SK-N-SH treated with all-trans-retinoic acid at 6 μM for 48 hours (cell line): ENCODE measurements around the gene ADK.

ENCODE experiments used
- ATAC-seq: fragments of 200-7000 bp; cut with Tn5 transposase; 3 replicates; pipeline ENCODE4 v1.9.1; 2020; ENCODE audit warnings: mild to moderate bottlenecking, moderate library complexity
- ARNTL ChIP-seq: fragments of 450-650 bp; formaldehyde crosslinking; IDR thresholded peaks from 2 replicates; pipeline ENCODE4 v1.5.0; 2020; ENCODE audit warnings: low read depth, mild to moderate bottlenecking, moderate library complexity, borderline replicate concordance
- BACH2 ChIP-seq: fragments of 250-450 bp; sonication (Bioruptor Pico); IDR thresholded peaks from 2 replicates; pipeline ENCODE4 v1.9.0; 2021; ENCODE audit warnings: mild to moderate bottlenecking, borderline replicate concordance
- CSDC2 ChIP-seq: fragments of 250-450 bp; sonication (Bioruptor Pico); IDR thresholded peaks from 2 replicates; pipeline ENCODE4 v1.5.0; 2020; ENCODE audit warnings: mild to moderate bottlenecking, moderate library complexity
- ISL1 ChIP-seq: fragments of 250-450 bp; sonication (Bioruptor Pico); IDR thresholded peaks from 2 replicates; pipeline ENCODE4 v2.1.2; 2022; ENCODE audit warnings: mild to moderate bottlenecking, moderate library complexity
- OSR1 ChIP-seq: fragments of 250-450 bp; sonication (Bioruptor Pico); IDR thresholded peaks from 2 replicates; pipeline ENCODE4 v1.8.0; 2022; ENCODE audit warnings: moderate library complexity, mild to moderate bottlenecking, inconsistent platforms
- PPARA ChIP-seq: fragments of 250-450 bp; sonication (Bioruptor Pico); IDR thresholded peaks from 2 replicates; pipeline ENCODE4 v1.5.0; 2020; ENCODE audit warnings: mild to moderate bottlenecking, borderline replicate concordance
- SNAI2 ChIP-seq: fragments of 250-450 bp; sonication (Bioruptor Pico); IDR thresholded peaks from 2 replicates; pipeline ENCODE4 v1.5.0; 2020; ENCODE audit warnings: mild to moderate bottlenecking, moderate library complexity
- TCF4 ChIP-seq: fragments of 250-450 bp; sonication (Bioruptor Pico); IDR thresholded peaks from 2 replicates; pipeline ENCODE4 v1.8.0; 2021; ENCODE audit warnings: mild to moderate bottlenecking, moderate library complexity, borderline replicate concordance
- TOX ChIP-seq: fragments of 250-450 bp; sonication (Bioruptor Pico); IDR thresholded peaks from 2 replicates; pipeline ENCODE4 v1.8.0; 2021; ENCODE audit warnings: mild to moderate bottlenecking, moderate library complexity, borderline replicate concordance
- ZC3H10 ChIP-seq: fragments of 250-450 bp; sonication (Bioruptor Pico); IDR thresholded peaks from 2 replicates; pipeline ENCODE4 v1.5.1; 2021; ENCODE audit warnings: mild to moderate bottlenecking, moderate library complexity
- ZFP3 ChIP-seq: fragments of 250-450 bp; sonication (Bioruptor Pico); IDR thresholded peaks from 2 replicates; pipeline ENCODE4 v1.5.0; 2020; ENCODE audit warnings: mild to moderate bottlenecking, moderate library complexity
- ZFP30 ChIP-seq: fragments of 450-650 bp; formaldehyde crosslinking; IDR thresholded peaks from 2 replicates; pipeline ENCODE4 v1.5.0; 2022; ENCODE audit warnings: mild to moderate bottlenecking, moderate library complexity
- ZNF565 ChIP-seq: fragments of 450-650 bp; formaldehyde crosslinking; conservative IDR thresholded peaks from 2 replicates; pipeline ENCODE4 v1.5.0; 2020; ENCODE audit warnings: low read depth, mild to moderate bottlenecking, moderate library complexity
- ZNF70 ChIP-seq: fragments of 450-650 bp; formaldehyde crosslinking; IDR thresholded peaks from 2 replicates; pipeline ENCODE4 v1.5.0; 2020; ENCODE audit warnings: mild to moderate bottlenecking, moderate library complexity
- ZNF8 ChIP-seq: fragments of 450-650 bp; formaldehyde crosslinking; IDR thresholded peaks from 2 replicates; pipeline ENCODE4 v1.5.0; 2020; ENCODE audit warnings: mild to moderate bottlenecking, moderate library complexity
- TF ChIP-seq, protein P1 (sequence below): fragments of 250-450 bp; sonication (Bioruptor Pico); IDR thresholded peaks from 2 replicates; pipeline ENCODE4 v1.8.0; 2021; ENCODE audit warnings: low read depth, mild to moderate bottlenecking, moderate library complexity, borderline replicate concordance
- TF ChIP-seq, protein P2 (sequence below): fragments of 250-450 bp; sonication (Bioruptor Pico); IDR thresholded peaks from 2 replicates; pipeline ENCODE4 v1.5.1; 2020; ENCODE audit warnings: low read depth, mild to moderate bottlenecking, moderate library complexity
- TF ChIP-seq, protein P3 (sequence below): fragments of 250-450 bp; sonication (Bioruptor Pico); IDR thresholded peaks from 2 replicates; pipeline ENCODE4 v1.5.0; 2020; ENCODE audit warnings: mild to moderate bottlenecking, moderate library complexity
- TF ChIP-seq, protein P4 (sequence below): fragments of 250-450 bp; sonication (Bioruptor Pico); IDR thresholded peaks from 2 replicates; pipeline ENCODE4 v1.5.1; 2021; ENCODE audit warnings: mild to moderate bottlenecking, moderate library complexity
- TF ChIP-seq, protein P5 (sequence below): fragments of 250-450 bp; sonication (Bioruptor Pico); IDR thresholded peaks from 2 replicates; pipeline ENCODE4 v1.8.0; 2020; ENCODE audit warnings: mild to moderate bottlenecking, moderate library complexity, borderline replicate concordance

The ADK gene

DNA sequence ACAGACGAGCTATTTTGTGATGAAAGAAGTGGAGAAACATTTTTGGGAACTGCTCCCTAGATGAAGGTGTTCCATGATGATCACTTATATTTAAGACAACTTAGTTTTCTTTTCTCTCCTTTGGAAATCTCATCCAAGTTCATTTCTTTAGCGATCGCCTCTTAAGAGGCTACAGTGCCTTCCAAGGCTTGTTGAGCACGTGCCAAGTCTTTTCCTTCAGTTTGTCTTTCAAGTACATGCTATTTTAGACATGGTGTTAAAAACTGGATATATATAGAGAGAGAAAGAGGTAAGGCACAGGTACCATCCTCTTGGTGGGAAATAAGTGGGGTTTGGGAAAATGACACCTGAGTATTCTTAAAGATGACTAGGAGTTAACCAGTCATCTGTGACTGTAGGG lies 2.7 kb downstream of the ADK start:
- TF ChIP-seq, protein P1, sequence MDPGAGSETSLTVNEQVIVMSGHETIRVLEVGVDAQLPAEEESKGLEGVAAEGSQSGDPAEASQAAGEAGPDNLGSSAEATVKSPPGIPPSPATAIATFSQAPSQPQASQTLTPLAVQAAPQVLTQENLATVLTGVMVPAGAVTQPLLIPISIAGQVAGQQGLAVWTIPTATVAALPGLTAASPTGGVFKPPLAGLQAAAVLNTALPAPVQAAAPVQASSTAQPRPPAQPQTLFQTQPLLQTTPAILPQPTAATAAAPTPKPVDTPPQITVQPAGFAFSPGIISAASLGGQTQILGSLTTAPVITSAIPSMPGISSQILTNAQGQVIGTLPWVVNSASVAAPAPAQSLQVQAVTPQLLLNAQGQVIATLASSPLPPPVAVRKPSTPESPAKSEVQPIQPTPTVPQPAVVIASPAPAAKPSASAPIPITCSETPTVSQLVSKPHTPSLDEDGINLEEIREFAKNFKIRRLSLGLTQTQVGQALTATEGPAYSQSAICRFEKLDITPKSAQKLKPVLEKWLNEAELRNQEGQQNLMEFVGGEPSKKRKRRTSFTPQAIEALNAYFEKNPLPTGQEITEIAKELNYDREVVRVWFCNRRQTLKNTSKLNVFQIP, result no peak
- no peak for TF ChIP-seq ZC3H10
- TF ChIP-seq SNAI2 (CRISPR knock-in tag), result no peak
- TF ChIP-seq TOX (CRISPR knock-in tag), result no peak
- TF ChIP-seq ZNF70, result no peak
- no peak for TF ChIP-seq PPARA (CRISPR knock-in tag)
- TF ChIP-seq ZFP30, result no peak
- no peak for TF ChIP-seq TCF4 (CRISPR knock-in tag)
- TF ChIP-seq ZNF565, result no peak
- TF ChIP-seq, protein P2, sequence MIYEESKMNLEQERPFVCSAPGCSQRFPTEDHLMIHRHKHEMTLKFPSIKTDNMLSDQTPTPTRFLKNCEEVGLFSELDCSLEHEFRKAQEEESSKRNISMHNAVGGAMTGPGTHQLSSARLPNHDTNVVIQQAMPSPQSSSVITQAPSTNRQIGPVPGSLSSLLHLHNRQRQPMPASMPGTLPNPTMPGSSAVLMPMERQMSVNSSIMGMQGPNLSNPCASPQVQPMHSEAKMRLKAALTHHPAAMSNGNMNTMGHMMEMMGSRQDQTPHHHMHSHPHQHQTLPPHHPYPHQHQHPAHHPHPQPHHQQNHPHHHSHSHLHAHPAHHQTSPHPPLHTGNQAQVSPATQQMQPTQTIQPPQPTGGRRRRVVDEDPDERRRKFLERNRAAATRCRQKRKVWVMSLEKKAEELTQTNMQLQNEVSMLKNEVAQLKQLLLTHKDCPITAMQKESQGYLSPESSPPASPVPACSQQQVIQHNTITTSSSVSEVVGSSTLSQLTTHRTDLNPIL, result no peak
- TF ChIP-seq, protein P3, sequence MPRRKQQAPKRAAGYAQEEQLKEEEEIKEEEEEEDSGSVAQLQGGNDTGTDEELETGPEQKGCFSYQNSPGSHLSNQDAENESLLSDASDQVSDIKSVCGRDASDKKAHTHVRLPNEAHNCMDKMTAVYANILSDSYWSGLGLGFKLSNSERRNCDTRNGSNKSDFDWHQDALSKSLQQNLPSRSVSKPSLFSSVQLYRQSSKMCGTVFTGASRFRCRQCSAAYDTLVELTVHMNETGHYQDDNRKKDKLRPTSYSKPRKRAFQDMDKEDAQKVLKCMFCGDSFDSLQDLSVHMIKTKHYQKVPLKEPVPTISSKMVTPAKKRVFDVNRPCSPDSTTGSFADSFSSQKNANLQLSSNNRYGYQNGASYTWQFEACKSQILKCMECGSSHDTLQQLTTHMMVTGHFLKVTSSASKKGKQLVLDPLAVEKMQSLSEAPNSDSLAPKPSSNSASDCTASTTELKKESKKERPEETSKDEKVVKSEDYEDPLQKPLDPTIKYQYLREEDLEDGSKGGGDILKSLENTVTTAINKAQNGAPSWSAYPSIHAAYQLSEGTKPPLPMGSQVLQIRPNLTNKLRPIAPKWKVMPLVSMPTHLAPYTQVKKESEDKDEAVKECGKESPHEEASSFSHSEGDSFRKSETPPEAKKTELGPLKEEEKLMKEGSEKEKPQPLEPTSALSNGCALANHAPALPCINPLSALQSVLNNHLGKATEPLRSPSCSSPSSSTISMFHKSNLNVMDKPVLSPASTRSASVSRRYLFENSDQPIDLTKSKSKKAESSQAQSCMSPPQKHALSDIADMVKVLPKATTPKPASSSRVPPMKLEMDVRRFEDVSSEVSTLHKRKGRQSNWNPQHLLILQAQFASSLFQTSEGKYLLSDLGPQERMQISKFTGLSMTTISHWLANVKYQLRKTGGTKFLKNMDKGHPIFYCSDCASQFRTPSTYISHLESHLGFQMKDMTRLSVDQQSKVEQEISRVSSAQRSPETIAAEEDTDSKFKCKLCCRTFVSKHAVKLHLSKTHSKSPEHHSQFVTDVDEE (CRISPR knock-in tag), result no peak
- no peak for TF ChIP-seq ZFP3 (CRISPR knock-in tag)
- no peak for TF ChIP-seq OSR1
- TF ChIP-seq, all 23 proteins: peak for 0
- ATAC-seq, result no peak

DNA sequence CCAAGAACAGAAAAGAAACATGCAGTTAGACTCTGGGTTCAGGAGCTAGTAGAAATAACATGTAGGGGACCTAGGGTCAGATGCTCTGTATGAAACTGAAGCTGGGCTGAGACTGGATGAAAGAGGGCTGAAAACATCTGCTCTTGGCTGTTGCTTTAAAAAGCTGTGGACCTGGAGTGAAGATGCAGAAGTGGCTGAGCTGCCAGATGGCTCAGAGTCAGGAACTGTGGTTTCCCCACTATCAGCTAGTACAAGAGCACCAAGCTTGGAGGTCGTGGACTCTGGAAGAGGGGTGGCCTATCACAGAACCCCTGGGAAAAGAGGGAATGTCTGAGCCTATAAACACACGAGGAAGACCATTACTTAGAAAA lies 5.9 kb downstream of the ADK start:
- TF ChIP-seq ZNF8 (CRISPR knock-in tag), result no peak
- TF ChIP-seq TOX (CRISPR knock-in tag), result no peak
- no peak for TF ChIP-seq ZNF70
- TF ChIP-seq, protein P4, sequence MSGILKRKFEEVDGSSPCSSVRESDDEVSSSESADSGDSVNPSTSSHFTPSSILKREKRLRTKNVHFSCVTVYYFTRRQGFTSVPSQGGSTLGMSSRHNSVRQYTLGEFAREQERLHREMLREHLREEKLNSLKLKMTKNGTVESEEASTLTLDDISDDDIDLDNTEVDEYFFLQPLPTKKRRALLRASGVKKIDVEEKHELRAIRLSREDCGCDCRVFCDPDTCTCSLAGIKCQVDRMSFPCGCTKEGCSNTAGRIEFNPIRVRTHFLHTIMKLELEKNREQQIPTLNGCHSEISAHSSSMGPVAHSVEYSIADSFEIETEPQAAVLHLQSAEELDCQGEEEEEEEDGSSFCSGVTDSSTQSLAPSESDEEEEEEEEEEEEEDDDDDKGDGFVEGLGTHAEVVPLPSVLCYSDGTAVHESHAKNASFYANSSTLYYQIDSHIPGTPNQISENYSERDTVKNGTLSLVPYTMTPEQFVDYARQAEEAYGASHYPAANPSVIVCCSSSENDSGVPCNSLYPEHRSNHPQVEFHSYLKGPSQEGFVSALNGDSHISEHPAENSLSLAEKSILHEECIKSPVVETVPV (CRISPR knock-in tag), result no peak
- TF ChIP-seq ZC3H10, result no peak
- no peak for TF ChIP-seq TCF4 (CRISPR knock-in tag)
- TF ChIP-seq, protein P2, result no peak
- TF ChIP-seq PPARA (CRISPR knock-in tag), result no peak
- no peak for TF ChIP-seq ARNTL (CRISPR knock-in tag)
- TF ChIP-seq, protein P1, result no peak
- TF ChIP-seq, protein P3 (CRISPR knock-in tag), result no peak
- TF ChIP-seq BACH2, result no peak
- TF ChIP-seq CSDC2 (CRISPR knock-in tag), result no peak
- TF ChIP-seq, protein P5, sequence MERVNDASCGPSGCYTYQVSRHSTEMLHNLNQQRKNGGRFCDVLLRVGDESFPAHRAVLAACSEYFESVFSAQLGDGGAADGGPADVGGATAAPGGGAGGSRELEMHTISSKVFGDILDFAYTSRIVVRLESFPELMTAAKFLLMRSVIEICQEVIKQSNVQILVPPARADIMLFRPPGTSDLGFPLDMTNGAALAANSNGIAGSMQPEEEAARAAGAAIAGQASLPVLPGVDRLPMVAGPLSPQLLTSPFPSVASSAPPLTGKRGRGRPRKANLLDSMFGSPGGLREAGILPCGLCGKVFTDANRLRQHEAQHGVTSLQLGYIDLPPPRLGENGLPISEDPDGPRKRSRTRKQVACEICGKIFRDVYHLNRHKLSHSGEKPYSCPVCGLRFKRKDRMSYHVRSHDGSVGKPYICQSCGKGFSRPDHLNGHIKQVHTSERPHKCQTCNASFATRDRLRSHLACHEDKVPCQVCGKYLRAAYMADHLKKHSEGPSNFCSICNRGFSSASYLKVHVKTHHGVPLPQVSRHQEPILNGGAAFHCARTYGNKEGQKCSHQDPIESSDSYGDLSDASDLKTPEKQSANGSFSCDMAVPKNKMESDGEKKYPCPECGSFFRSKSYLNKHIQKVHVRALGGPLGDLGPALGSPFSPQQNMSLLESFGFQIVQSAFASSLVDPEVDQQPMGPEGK (CRISPR knock-in tag), result no peak
- TF ChIP-seq ISL1 (CRISPR knock-in tag), result no peak
- ATAC-seq, result no peak
